NCI-H524 treated with DMSO at 0.1 percent for 48 hours (cell line): ENCODE data around the gene GASK1B.

ENCODE experiments used
- DNase-seq: peaks from one replicate; lab custom pipeline; 2025; lab: John Stamatoyannopoulos, UW

Gene GASK1B

GRCh38 chr4:158146736-158147135 is 26.1 kb downstream of the GASK1B start:
- no peak for DNase-seq

- no peak for DNase-seq
Observed at GRCh38 chr4:158139086-158139485, 33.7 kb downstream of the GASK1B start.

GRCh38 chr4:158134222-158134621 is 38.6 kb downstream of the GASK1B start:
- DNase-seq: no peak

GRCh38 chr4:158133551-158133950 is 39.3 kb downstream of the GASK1B start:
- no peak for DNase-seq

GRCh38 chr4:158131027-158131426 is 41.8 kb downstream of the GASK1B start:
- DNase-seq: no peak

- DNase-seq: no peak
Observed at GRCh38 chr4:158130204-158130603, 42.6 kb downstream of the GASK1B start.

- DNase-seq: no peak
Observed at GRCh38 chr4:158129694-158130093, 43.1 kb downstream of the GASK1B start.

GRCh38 chr4:158128540-158128939 is 44.3 kb downstream of the GASK1B start:
- no peak for DNase-seq

GRCh38 chr4:158125310-158125709 is 47.5 kb downstream of the GASK1B start:
- no peak for DNase-seq
